DMS53 (cell line): ENCODE measurements around the gene IPMK.
"Not testable (repeated sequence)": the region's sequence is repeated elsewhere in the genome, so short reads cannot be mapped to it uniquely, and the experiment has no call there.

Experiments
- DNase-seq: peaks from one replicate; lab custom pipeline; 2025; lab: John Stamatoyannopoulos, UW

IPMK gene

GRCh38 chr10:58220769-58221451, 46.8 kb downstream of the IPMK start:
- no peak for DNase-seq

GRCh38 chr10:58219875-58220274, 47.8 kb downstream of the IPMK start:
- DNase-seq = no peak

- DNase-seq = no peak
These were observed 50.1 kb downstream of the IPMK start for GRCh38 chr10:58217612-58218011.

GRCh38 chr10:58212622-58213021, 55.1 kb downstream of the IPMK start:
- DNase-seq = no peak

GRCh38 chr10:58210160-58210559, 57.5 kb downstream of the IPMK start:
- no peak for DNase-seq

GRCh38 chr10:58209669-58210068, 58.0 kb downstream of the IPMK start:
- DNase-seq = no peak

GRCh38 chr10:58206251-58206650, 61.4 kb downstream of the IPMK start:
- no peak for DNase-seq

GRCh38 chr10:58201704-58202103, 66.0 kb downstream of the IPMK start:
- DNase-seq = no peak

GRCh38 chr10:58189269-58189668, 78.4 kb downstream of the IPMK start:
- peak; percentile 5 for DNase-seq

GRCh38 chr10:58184120-58184670, 83.5 kb downstream of the IPMK start:
- no peak for DNase-seq

- DNase-seq = no peak
These were observed 87.0 kb downstream of the IPMK start for GRCh38 chr10:58180666-58181065.

- DNase-seq = peak; percentile 10
These were observed 88.5 kb downstream of the IPMK start for GRCh38 chr10:58179238-58179637.

GRCh38 chr10:58178811-58179210, 88.9 kb downstream of the IPMK start:
- DNase-seq = no peak

GRCh38 chr10:58177362-58177947, 90.2 kb downstream of the IPMK start:
- peak; percentile 64 for DNase-seq

- no peak for DNase-seq
These were observed 91.4 kb downstream of the IPMK start for GRCh38 chr10:58175990-58176900.

GRCh38 chr10:58174831-58175230, 92.9 kb downstream of the IPMK start:
- DNase-seq = no peak

GRCh38 chr10:58173391-58173790, 94.3 kb downstream of the IPMK start:
- DNase-seq = no peak

GRCh38 chr10:58171146-58171545, 96.5 kb downstream of the IPMK start:
- no peak for DNase-seq

- DNase-seq = no peak
These were observed 103.2 kb downstream of the IPMK start for GRCh38 chr10:58164517-58164916.

GRCh38 chr10:58158806-58159205, 108.9 kb downstream of the IPMK start:
- DNase-seq = no peak

GRCh38 chr10:58157076-58157766, 110.5 kb downstream of the IPMK start:
- DNase-seq = no peak

- not testable (repeated sequence) for DNase-seq
These were observed 111.8 kb downstream of the IPMK start for GRCh38 chr10:58155941-58156340.
